ENCODE data around the gene ARL5A.

- TF ChIP-seq EP300 (IDR thresholded peaks at IDR 0.05) (no peak), POLR2A (IDR thresholded peaks at IDR 0.05) (no peak)
- TF ChIP-seq, protein P1, sequence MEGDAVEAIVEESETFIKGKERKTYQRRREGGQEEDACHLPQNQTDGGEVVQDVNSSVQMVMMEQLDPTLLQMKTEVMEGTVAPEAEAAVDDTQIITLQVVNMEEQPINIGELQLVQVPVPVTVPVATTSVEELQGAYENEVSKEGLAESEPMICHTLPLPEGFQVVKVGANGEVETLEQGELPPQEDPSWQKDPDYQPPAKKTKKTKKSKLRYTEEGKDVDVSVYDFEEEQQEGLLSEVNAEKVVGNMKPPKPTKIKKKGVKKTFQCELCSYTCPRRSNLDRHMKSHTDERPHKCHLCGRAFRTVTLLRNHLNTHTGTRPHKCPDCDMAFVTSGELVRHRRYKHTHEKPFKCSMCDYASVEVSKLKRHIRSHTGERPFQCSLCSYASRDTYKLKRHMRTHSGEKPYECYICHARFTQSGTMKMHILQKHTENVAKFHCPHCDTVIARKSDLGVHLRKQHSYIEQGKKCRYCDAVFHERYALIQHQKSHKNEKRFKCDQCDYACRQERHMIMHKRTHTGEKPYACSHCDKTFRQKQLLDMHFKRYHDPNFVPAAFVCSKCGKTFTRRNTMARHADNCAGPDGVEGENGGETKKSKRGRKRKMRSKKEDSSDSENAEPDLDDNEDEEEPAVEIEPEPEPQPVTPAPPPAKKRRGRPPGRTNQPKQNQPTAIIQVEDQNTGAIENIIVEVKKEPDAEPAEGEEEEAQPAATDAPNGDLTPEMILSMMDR (IDR thresholded peaks at IDR 0.05), result no peak
These were observed 47.3 kb downstream of the ARL5A start for GRCh38 chr2:151780938-151781337.

Measured in ovary (tissue), 3 donors.